Occipital lobe (tissue), 2 donors: ENCODE data around the gene TYW1B. TPM values are rescaled to one million over a fixed set of nuclear protein-coding genes. Genes with fewer than 3 reads are reported as not detected.
"Not testable (repeated sequence)": the region's sequence is repeated elsewhere in the genome, so short reads cannot be mapped to it uniquely, and the experiment has no call there.

Experiments
- DNase-seq: peaks from one replicate; lab custom pipeline; 2025; lab: John Stamatoyannopoulos, UW
- total RNA-seq: library from RNA; depleted of rRNA; stranded (reverse); fragments of >200 nt; gene quantifications from one replicate; pipeline ENCODE4 v1.2.3, GENCODE V29; 2014

The TYW1B gene
- total RNA-seq, 1 donor from 2014 or later: 1.9 TPM

DNA sequence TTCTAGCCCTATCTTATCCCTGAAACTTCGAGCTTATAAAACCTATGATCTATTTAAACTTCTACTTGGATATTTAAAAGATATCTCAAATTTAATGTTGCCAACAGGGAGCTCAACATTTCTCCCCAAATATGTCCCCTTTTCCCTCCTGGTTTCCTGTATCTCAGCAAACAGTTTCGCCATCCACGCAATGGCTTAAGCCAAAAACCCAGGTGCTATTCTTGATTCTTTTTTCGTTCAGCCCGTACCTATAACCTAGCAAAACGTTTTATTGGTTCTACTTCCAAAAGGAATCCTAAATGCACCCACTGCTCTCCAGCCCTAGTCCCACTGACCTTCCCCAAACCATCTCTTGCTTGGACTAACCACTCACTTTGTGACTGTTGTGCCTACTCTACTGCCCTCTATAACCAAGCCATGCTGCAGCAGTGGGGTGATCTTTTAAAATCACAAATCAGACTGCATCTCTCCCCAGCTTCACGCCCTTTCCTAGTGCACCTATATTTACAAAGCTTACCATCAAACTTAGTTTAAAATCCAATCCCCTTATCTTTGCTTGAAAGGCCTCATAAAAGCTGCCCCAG, 201.5 kb downstream of the TYW1B start:
- DNase-seq: not testable (repeated sequence)

DNA sequence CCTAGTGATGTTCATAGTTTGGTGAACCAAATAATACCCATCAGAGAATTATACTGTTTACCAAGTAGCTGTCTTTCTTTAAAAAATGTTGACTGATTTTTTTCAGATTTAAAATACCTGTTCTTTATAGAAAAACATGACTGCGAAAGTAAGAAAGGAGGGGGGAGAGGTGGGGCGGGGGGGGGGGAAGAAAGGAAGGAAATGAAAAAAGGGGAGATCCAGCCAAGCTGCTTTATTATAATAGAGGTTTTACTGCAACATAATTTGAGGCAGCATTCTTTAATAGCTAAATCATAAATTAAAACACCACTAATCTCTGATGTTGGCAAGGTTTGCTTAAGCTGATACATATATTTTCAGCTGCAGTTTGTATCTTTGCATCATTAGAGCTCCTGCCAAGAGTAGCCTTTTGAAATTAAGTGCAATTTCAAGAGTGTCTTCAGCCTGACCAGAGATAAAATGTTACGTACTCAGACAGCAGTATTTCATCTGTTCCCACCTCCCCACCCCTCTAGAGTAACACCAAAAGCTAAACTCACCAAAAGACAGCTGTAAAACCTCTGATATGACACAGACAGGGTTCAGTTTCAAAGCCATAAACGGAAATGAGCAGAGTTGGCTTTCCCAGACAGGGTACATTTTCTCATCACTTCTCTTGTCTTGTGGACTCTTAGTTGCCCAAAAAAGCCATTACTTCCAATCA, 202.1 kb downstream of the TYW1B start:
- not testable (repeated sequence) for DNase-seq

DNA sequence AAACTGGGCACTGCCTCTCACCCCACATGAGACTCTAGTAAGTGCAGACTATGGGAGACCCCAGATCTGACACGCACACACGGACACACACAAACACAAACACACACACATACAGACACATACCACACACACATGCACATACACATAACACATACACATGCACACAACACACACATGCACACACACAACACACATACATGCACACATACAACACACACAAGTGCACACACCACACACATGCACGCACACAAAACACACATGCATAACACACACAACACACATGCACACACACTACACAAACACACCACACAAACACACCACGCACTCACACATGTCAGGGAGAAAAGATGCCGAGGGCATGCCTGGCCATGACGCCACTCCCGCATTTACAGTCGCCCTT, 205.5 kb downstream of the TYW1B start:
- no peak for DNase-seq

- DNase-seq: not testable (repeated sequence)
These were observed 206.2 kb downstream of the TYW1B start for GRCh38 chr7:72621761-72622187.

GRCh38 chr7:72620923-72621322, 207.1 kb downstream of the TYW1B start:
- DNase-seq: not testable (repeated sequence)

GRCh38 chr7:72618435-72619180, 209.4 kb downstream of the TYW1B start:
- not testable (repeated sequence) for DNase-seq

DNA sequence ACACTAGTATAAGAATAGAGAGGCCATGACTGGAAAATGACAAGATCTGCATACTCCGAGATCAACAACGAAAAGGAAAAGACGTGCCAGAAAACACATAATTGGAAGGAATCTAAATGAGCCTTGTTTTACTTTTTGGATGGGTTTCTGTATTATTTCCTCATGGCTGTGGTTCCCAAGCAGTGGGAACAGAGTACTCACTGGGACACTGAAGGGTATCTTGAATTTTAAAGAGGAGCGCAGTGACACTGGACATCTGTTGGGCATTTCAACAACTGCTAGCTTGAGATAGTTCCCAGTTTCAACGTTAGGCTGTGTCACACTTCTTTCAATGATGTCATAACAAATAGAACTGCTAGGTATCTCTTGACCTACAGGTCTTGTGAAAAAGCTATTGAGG, 218.2 kb downstream of the TYW1B start:
- not testable (repeated sequence) for DNase-seq

DNA sequence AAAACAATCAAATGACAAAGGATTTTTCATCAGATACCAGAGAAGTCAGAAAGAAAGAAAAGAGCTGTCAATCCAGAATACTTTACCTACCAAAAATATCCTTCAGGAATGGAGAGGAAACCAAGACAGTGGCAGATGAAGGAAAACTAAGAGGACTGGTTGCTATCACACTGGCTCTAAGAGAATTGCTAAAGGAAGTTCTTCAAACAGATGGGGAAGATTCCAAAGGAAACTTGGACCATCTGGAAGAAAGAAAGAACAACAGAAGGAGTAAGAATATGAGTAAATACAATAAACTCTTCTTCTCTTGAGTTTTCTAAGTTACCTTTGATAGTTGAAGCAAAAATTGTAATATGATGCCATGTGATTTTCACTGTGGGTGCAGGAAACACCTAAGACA, 220.0 kb downstream of the TYW1B start:
- not testable (repeated sequence) for DNase-seq

GRCh38 chr7:72605863-72606431, 222.1 kb downstream of the TYW1B start:
- not testable (repeated sequence) for DNase-seq

DNA sequence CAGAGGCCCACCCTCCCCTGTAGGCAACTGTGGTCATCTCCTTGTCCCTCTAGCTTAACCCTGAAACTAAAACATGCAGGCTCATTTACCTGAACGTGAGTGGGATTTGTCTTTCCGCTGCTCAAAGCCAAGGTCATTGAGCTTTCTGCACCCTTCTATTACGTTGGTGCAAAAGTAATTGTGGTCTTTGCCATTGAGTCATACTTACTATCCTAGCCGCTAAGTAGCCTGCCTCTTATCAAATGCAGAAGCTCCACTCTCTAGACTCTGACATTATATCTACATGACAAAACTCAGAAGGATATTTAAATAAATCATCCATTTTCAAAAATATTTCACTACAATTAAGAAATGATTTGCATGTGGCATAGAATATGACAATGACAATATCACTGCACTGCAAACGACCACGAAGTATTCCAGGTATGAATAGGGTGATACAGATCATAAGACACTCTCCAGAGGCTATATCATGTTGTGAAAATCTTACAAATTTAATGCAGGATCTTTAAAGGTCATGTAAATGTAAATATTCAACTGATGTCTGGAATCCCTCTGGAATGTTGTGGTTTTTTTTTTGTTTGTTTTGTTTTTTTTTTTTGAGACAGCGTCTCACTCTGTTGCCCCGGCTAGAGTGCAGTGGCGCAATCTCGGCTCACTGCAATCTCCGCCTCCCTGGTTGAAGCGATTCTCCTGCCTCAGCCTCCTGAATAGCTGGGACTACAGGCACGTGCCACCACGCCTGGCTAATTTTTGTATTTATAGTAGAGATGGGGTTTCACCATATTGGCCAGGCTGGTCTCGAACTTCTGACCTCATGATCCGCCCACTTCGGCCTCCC, 223.0 kb downstream of the TYW1B start:
- DNase-seq: not testable (repeated sequence)

GRCh38 chr7:72603476-72603875, 224.5 kb downstream of the TYW1B start:
- not testable (repeated sequence) for DNase-seq

GRCh38 chr7:72603073-72603472, 224.9 kb downstream of the TYW1B start:
- DNase-seq: no peak

GRCh38 chr7:72601683-72602082, 226.3 kb downstream of the TYW1B start:
- DNase-seq: not testable (repeated sequence)

DNA sequence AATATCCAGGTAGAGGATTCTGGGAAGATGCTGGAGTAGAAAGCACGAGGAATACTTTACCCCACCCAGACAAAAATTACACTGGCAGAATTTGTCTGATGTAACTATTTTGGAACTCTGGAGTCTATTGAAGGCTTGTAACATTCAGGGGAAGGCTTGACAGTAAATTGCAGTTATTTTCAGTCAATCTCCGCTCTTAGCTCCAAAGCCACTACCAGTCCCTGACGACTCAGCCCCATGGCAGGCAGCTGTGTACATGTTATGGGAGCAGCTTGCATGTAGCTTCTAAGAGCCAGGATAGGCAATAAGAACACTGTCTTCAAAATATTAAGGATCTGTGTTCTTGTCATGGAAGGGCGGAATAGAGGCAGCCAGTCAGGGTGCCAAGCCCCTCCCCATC, 238.0 kb downstream of the TYW1B start:
- not testable (repeated sequence) for DNase-seq

- DNase-seq: not testable (repeated sequence)
These were observed 240.7 kb downstream of the TYW1B start for GRCh38 chr7:72587267-72587666.

DNA sequence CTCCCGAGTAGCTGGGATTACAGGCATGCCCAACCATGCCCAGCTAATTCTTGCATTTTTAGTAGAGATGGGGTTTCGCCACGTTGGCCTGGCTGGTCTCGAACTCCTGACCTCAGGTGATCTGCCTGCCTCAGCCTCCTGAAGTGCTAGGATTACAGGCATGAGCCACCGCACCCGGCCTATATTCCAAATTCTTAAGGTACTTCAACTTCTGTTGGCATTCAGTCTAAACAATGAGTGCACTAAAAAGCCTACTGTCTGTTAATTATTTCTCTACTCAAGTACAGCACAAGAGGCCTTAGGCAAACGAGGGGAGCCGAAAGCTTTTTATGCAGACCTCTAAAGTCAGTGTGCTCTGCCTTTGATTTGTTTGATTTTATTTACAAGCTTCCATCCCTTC, 243.4 kb downstream of the TYW1B start:
- DNase-seq: not testable (repeated sequence)

- not testable (repeated sequence) for DNase-seq
These were observed 244.2 kb downstream of the TYW1B start for GRCh38 chr7:72583620-72584361.

- DNase-seq: not testable (repeated sequence)
These were observed 247.7 kb downstream of the TYW1B start for GRCh38 chr7:72580142-72580770.

GRCh38 chr7:72577107-72577506, 250.9 kb downstream of the TYW1B start:
- DNase-seq: no peak

DNA sequence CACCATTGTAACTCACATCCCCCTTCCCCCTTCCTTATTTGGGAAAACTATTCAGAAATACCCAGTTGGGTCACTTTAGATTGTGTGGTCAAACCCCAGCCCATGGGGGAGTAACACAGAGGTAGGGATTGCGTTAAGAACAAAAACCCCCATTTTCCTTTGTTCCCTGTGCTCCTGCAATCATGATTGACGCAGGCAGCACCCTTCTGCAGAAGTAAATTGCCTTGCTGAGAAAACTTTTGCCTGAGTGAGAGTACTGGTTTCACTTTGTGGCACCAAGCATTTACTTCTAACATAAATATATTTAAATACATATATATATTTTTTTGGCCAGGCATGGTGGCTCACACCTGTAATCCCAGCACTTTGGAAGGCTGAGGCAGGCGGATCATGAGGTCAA, 266.0 kb downstream of the TYW1B start:
- not testable (repeated sequence) for DNase-seq
